ENCODE data around the gene SIGLEC6.

The SIGLEC6 gene

GRCh38 chr19:51472607-51473006, 58.9 kb downstream of the SIGLEC6 start:
- no peak for DNase-seq

- DNase-seq, result no peak
These were observed 59.9 kb downstream of the SIGLEC6 start for GRCh38 chr19:51471527-51471926.

GRCh38 chr19:51470966-51471365, 60.5 kb downstream of the SIGLEC6 start:
- no peak for DNase-seq

GRCh38 chr19:51469629-51470028, 61.8 kb downstream of the SIGLEC6 start:
- DNase-seq, result no peak

GRCh38 chr19:51469162-51469561, 62.3 kb downstream of the SIGLEC6 start:
- DNase-seq, result no peak

GRCh38 chr19:51468545-51468920, 62.9 kb downstream of the SIGLEC6 start:
- DNase-seq, result no peak

GRCh38 chr19:51467864-51468544, 63.5 kb downstream of the SIGLEC6 start:
- no peak for DNase-seq

Measured in activated effector memory CD4-positive, alpha-beta T cell treated with Interleukin-2 at 50 U/mL for 16 hours (primary cell).